K562 (cell line): Measurements from ENCODE around the gene SNX10. TPM values are rescaled to one million over a fixed set of nuclear protein-coding genes. Genes with fewer than 3 reads are reported as not detected.

Experiments
- CAMTA2 ChIP-seq: fragments of 250-450 bp; sonication (Bioruptor Pico); conservative IDR thresholded peaks from 2 replicates; pipeline ENCODE4 v1.5.1; 2022
- CCNT2 ChIP-seq: IDR thresholded peaks from 2 replicates; pipeline ENCODE4 v1.6.1; 2011; ENCODE audit warnings: borderline replicate concordance, low read depth, mild to moderate bottlenecking, moderate library complexity, mixed read lengths, low read length; ENCODE audit not compliant: insufficient read length; ENCODE audit errors: extremely low read depth
- CEBPZ ChIP-seq: fragments of 150-350 bp; IDR thresholded peaks from 2 replicates; pipeline ENCODE4 v1.6.1; 2014; ENCODE audit warnings: low read depth, mild to moderate bottlenecking, low read length, borderline replicate concordance
- ELK1 ChIP-seq: sonication (generic); formaldehyde crosslinking; IDR thresholded peaks from 2 replicates; pipeline ENCODE4 v1.8.1; 2022; ENCODE audit warnings: missing genetic modification reagents
- MEIS2 ChIP-seq: fragments of 450-650 bp; IDR thresholded peaks from 2 replicates; pipeline ENCODE4 v1.6.1; 2014; ENCODE audit warnings: mild to moderate bottlenecking; ENCODE audit not compliant: partially characterized antibody
- SOX6 ChIP-seq: fragments of 450-650 bp; IDR thresholded peaks from 2 replicates; pipeline ENCODE4 v1.6.1; 2014; ENCODE audit warnings: mild to moderate bottlenecking
- STAT6 ChIP-seq: sonication (generic); formaldehyde crosslinking; IDR thresholded peaks from 2 replicates; pipeline ENCODE4 v1.8.1; 2023; ENCODE audit warnings: mild to moderate bottlenecking, missing genetic modification reagents
- TCF7 ChIP-seq: sonication (generic); IDR thresholded peaks from 2 replicates; pipeline ENCODE4 v1.6.1; 2016; ENCODE audit warnings: antibody characterized with exemption, borderline replicate concordance
- VEZF1 ChIP-seq: fragments of 200-800 bp; sonication (Bioruptor generic); IDR thresholded peaks from 2 replicates; pipeline ENCODE4 v1.6.1; 2017; ENCODE audit warnings: missing genetic modification characterization, missing compliant biosample characterization
- ZFP36 ChIP-seq: fragments of 150-350 bp; IDR thresholded peaks from 2 replicates; pipeline ENCODE4 v1.6.1; 2018; ENCODE audit warnings: low read length, low read depth; ENCODE audit not compliant: partially characterized antibody
- ZNF121 ChIP-seq: sonication (generic); formaldehyde crosslinking; conservative IDR thresholded peaks from 2 replicates; pipeline ENCODE4 v1.8.0; 2022; ENCODE audit warnings: missing genetic modification reagents
- ZNF197 ChIP-seq: fragments of 200-800 bp; sonication (Bioruptor generic); IDR thresholded peaks from 2 replicates; pipeline ENCODE4 v1.6.1; 2016; ENCODE audit warnings: low read depth, missing genetic modification characterization, missing compliant biosample characterization
- ZNF212 ChIP-seq: fragments of 450-650 bp; formaldehyde crosslinking; IDR thresholded peaks from 2 replicates; pipeline ENCODE4 v1.4.0; 2020; ENCODE audit warnings: mild to moderate bottlenecking
- ZNF384 ChIP-seq: IDR thresholded peaks from 2 replicates; pipeline ENCODE4 v1.6.1; 2012; ENCODE audit warnings: low read depth, low read length, improper control_type of control experiment
- polyA plus RNA-seq, 8 experiments: library from polyadenylated mRNA; depleted of rRNA in 4 of 8; stranded (reverse) in 5 of 8; unstranded in 3 of 8; fragments of >200 nt; fragmentation: Nextera tagmentation in 2 of 8; fragmentation: Illumina TruSeq in 1 of 8; extraction: Ambion mirVana in 2 of 8; extraction: Trizol in 1 of 8; gene quantifications; 2 replicates each; pipeline versions ENCODE4 v1.2.1 to v1.2.3, GENCODE V29; 2011 to 2014; ENCODE audit warnings: inconsistent platforms in 1 of 8, missing spikeins in 1 of 8
- total RNA-seq, 7 experiments: library from RNA; depleted of rRNA in 6 of 7; stranded (reverse); fragments of >200 nt in 6 of 7; fragmentation: Illumina TruSeq in 2 of 7; extraction: Trizol in 2 of 7; gene quantifications; 2 replicates each; pipeline versions ENCODE4 v1.2.1 to v1.2.3, GENCODE V29; 2011 to 2021; ENCODE audit warnings: low replicate concordance in 1 of 7

Gene SNX10
- total and polyA plus RNA-seq, 9 of the 15 experiments (the other 6 are each of a cell fraction or from before 2014, with no cell fraction given): 6.9 to 16.5 (median 11.5) TPM

- TF ChIP-seq VEZF1 (CRISPR knock-in tag): peak; percentile 78
- peak; percentile 23 for TF ChIP-seq ZFP36
- no peak for TF ChIP-seq ZNF121 (CRISPR knock-in tag)
- peak; percentile 81 for TF ChIP-seq CCNT2
- TF ChIP-seq ZNF384: no peak
- TF ChIP-seq CEBPZ: no peak
- TF ChIP-seq ELK1: no peak
- no peak for TF ChIP-seq ZNF212 (CRISPR knock-in tag)
- no peak for TF ChIP-seq CAMTA2
- no peak for TF ChIP-seq MEIS2
- no peak for TF ChIP-seq SOX6
- peak; percentile 85 for TF ChIP-seq ZNF197
- TF ChIP-seq STAT6 (CRISPR knock-in tag): no peak
- no peak for TF ChIP-seq TCF7
These were observed at the start of gene SNX10 (continued) for GRCh38 chr7:26291699-26292538.
